ENCODE measurements around the gene TSPAN18.

TSPAN18 gene

GRCh38 chr11:44738791-44739190 is 12.0 kb downstream of the TSPAN18 start:
- ATAC-seq = no peak

GRCh38 chr11:44740967-44741366 is 14.2 kb downstream of the TSPAN18 start:
- ATAC-seq = no peak

- ATAC-seq = no peak
Observed at GRCh38 chr11:44741976-44742375, 15.2 kb downstream of the TSPAN18 start.

- no peak for ATAC-seq
Observed at GRCh38 chr11:44742508-44743246, 15.9 kb downstream of the TSPAN18 start.

GRCh38 chr11:44743326-44743725 is 16.6 kb downstream of the TSPAN18 start:
- ATAC-seq = no peak

GRCh38 chr11:44743959-44744557 is 17.3 kb downstream of the TSPAN18 start:
- ATAC-seq = no peak

GRCh38 chr11:44746894-44747293 is 20.1 kb downstream of the TSPAN18 start:
- ATAC-seq = no peak

GRCh38 chr11:44747316-44747715 is 20.6 kb downstream of the TSPAN18 start:
- ATAC-seq = no peak

GRCh38 chr11:44747836-44748235 is 21.1 kb downstream of the TSPAN18 start:
- ATAC-seq = no peak

GRCh38 chr11:44748606-44749005 is 21.8 kb downstream of the TSPAN18 start:
- no peak for ATAC-seq

GRCh38 chr11:44749189-44749588 is 22.4 kb downstream of the TSPAN18 start:
- ATAC-seq = no peak

GRCh38 chr11:44750551-44751465 is 24.0 kb downstream of the TSPAN18 start:
- no peak for ATAC-seq

- ATAC-seq = no peak
Observed at GRCh38 chr11:44752300-44752699, 25.5 kb downstream of the TSPAN18 start.

- no peak for ATAC-seq
Observed at GRCh38 chr11:44752713-44753112, 26.0 kb downstream of the TSPAN18 start.

GRCh38 chr11:44753961-44754645 is 27.3 kb downstream of the TSPAN18 start:
- no peak for ATAC-seq

GRCh38 chr11:44754876-44755555 is 28.3 kb downstream of the TSPAN18 start:
- ATAC-seq = no peak

GRCh38 chr11:44755556-44756523 is 29.1 kb downstream of the TSPAN18 start:
- ATAC-seq = no peak

GRCh38 chr11:44758983-44759382 is 32.2 kb downstream of the TSPAN18 start:
- no peak for ATAC-seq

GRCh38 chr11:44759743-44760476 is 33.1 kb downstream of the TSPAN18 start:
- no peak for ATAC-seq

GRCh38 chr11:44760477-44760872 is 33.7 kb downstream of the TSPAN18 start:
- ATAC-seq = no peak
